Measurements from ENCODE around the gene PFN3.

Gene PFN3

GRCh38 chr5:177435847-177436536 lies 35.5 kb upstream of the PFN3 start:
- TF ChIP-seq ZFP30 (CRISPR knock-in tag; IDR thresholded peaks at IDR 0.05) = no peak
- TF ChIP-seq TCF4 (CRISPR knock-in tag; IDR thresholded peaks at IDR 0.05; ENCODE audit: borderline replicate concordance) = no peak
- no peak for TF ChIP-seq BACH2 (CRISPR knock-in tag; IDR thresholded peaks at IDR 0.05; ENCODE audit: borderline replicate concordance)
- no peak for TF ChIP-seq ZNF70 (CRISPR knock-in tag; IDR thresholded peaks at IDR 0.05)
- TF ChIP-seq, protein P1, sequence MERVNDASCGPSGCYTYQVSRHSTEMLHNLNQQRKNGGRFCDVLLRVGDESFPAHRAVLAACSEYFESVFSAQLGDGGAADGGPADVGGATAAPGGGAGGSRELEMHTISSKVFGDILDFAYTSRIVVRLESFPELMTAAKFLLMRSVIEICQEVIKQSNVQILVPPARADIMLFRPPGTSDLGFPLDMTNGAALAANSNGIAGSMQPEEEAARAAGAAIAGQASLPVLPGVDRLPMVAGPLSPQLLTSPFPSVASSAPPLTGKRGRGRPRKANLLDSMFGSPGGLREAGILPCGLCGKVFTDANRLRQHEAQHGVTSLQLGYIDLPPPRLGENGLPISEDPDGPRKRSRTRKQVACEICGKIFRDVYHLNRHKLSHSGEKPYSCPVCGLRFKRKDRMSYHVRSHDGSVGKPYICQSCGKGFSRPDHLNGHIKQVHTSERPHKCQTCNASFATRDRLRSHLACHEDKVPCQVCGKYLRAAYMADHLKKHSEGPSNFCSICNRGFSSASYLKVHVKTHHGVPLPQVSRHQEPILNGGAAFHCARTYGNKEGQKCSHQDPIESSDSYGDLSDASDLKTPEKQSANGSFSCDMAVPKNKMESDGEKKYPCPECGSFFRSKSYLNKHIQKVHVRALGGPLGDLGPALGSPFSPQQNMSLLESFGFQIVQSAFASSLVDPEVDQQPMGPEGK (CRISPR knock-in tag; IDR thresholded peaks at IDR 0.05; ENCODE audit: borderline replicate concordance) = no peak
- no peak for TF ChIP-seq ZFP3 (CRISPR knock-in tag; IDR thresholded peaks at IDR 0.05)
- TF ChIP-seq OSR1 (CRISPR knock-in tag; IDR thresholded peaks at IDR 0.05) = no peak
- TF ChIP-seq RARB (CRISPR knock-in tag; IDR thresholded peaks at IDR 0.05) = no peak
- TF ChIP-seq ZNF565 (CRISPR knock-in tag; conservative IDR thresholded peaks at IDR 0.05; ENCODE audit: low read depth) = no peak
- TF ChIP-seq ZNF8 (CRISPR knock-in tag; IDR thresholded peaks at IDR 0.05) = no peak
- no peak for TF ChIP-seq TOX (CRISPR knock-in tag; IDR thresholded peaks at IDR 0.05; ENCODE audit: borderline replicate concordance)
- no peak for ATAC-seq

GRCh38 chr5:177434942-177435738 lies 34.7 kb upstream of the PFN3 start:
- no peak for TF ChIP-seq CSDC2 (CRISPR knock-in tag; IDR thresholded peaks at IDR 0.05)
- TF ChIP-seq ZNF8 (CRISPR knock-in tag; IDR thresholded peaks at IDR 0.05) = no peak
- no peak for TF ChIP-seq TOX (CRISPR knock-in tag; IDR thresholded peaks at IDR 0.05; ENCODE audit: borderline replicate concordance)
- TF ChIP-seq ESRRG (CRISPR knock-in tag; IDR thresholded peaks at IDR 0.05) = no peak
- no peak for TF ChIP-seq ZFP3 (CRISPR knock-in tag; IDR thresholded peaks at IDR 0.05)
- no peak for TF ChIP-seq ARNTL (CRISPR knock-in tag; IDR thresholded peaks at IDR 0.05; ENCODE audit: borderline replicate concordance, low read depth)
- no peak for TF ChIP-seq CREB5 (CRISPR knock-in tag; IDR thresholded peaks at IDR 0.05; ENCODE audit: low read depth)
- no peak for TF ChIP-seq GLIS3 (CRISPR knock-in tag; IDR thresholded peaks at IDR 0.05)
- TF ChIP-seq RARB (CRISPR knock-in tag; IDR thresholded peaks at IDR 0.05) = no peak
- TF ChIP-seq OSR1 (CRISPR knock-in tag; IDR thresholded peaks at IDR 0.05) = no peak
- TF ChIP-seq BACH2 (CRISPR knock-in tag; IDR thresholded peaks at IDR 0.05; ENCODE audit: borderline replicate concordance) = no peak
- TF ChIP-seq, protein P1 (CRISPR knock-in tag; IDR thresholded peaks at IDR 0.05; ENCODE audit: borderline replicate concordance) = no peak
- TF ChIP-seq, protein P2, sequence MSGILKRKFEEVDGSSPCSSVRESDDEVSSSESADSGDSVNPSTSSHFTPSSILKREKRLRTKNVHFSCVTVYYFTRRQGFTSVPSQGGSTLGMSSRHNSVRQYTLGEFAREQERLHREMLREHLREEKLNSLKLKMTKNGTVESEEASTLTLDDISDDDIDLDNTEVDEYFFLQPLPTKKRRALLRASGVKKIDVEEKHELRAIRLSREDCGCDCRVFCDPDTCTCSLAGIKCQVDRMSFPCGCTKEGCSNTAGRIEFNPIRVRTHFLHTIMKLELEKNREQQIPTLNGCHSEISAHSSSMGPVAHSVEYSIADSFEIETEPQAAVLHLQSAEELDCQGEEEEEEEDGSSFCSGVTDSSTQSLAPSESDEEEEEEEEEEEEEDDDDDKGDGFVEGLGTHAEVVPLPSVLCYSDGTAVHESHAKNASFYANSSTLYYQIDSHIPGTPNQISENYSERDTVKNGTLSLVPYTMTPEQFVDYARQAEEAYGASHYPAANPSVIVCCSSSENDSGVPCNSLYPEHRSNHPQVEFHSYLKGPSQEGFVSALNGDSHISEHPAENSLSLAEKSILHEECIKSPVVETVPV (CRISPR knock-in tag; IDR thresholded peaks at IDR 0.05) = no peak
- TF ChIP-seq, protein P3, sequence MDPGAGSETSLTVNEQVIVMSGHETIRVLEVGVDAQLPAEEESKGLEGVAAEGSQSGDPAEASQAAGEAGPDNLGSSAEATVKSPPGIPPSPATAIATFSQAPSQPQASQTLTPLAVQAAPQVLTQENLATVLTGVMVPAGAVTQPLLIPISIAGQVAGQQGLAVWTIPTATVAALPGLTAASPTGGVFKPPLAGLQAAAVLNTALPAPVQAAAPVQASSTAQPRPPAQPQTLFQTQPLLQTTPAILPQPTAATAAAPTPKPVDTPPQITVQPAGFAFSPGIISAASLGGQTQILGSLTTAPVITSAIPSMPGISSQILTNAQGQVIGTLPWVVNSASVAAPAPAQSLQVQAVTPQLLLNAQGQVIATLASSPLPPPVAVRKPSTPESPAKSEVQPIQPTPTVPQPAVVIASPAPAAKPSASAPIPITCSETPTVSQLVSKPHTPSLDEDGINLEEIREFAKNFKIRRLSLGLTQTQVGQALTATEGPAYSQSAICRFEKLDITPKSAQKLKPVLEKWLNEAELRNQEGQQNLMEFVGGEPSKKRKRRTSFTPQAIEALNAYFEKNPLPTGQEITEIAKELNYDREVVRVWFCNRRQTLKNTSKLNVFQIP (CRISPR knock-in tag; IDR thresholded peaks at IDR 0.05; ENCODE audit: borderline replicate concordance, low read depth) = no peak
- no peak for TF ChIP-seq ZNF565 (CRISPR knock-in tag; conservative IDR thresholded peaks at IDR 0.05; ENCODE audit: low read depth)
- TF ChIP-seq PPARA (CRISPR knock-in tag; IDR thresholded peaks at IDR 0.05; ENCODE audit: borderline replicate concordance) = no peak
- TF ChIP-seq ZNF70 (CRISPR knock-in tag; IDR thresholded peaks at IDR 0.05) = no peak
- TF ChIP-seq SNAI2 (CRISPR knock-in tag; IDR thresholded peaks at IDR 0.05) = no peak
- no peak for TF ChIP-seq ZC3H10 (CRISPR knock-in tag; IDR thresholded peaks at IDR 0.05)
- ATAC-seq = no peak

Data from SK-N-SH treated with all-trans-retinoic acid at 6 μM for 48 hours (cell line).